Gastroesophageal sphincter (tissue), 4 donors: ENCODE measurements around the gene TUBB6. TPM values are rescaled to one million over a fixed set of nuclear protein-coding genes. Genes with fewer than 3 reads are reported as not detected.
A peak's percentile ranks its signal among the peaks of the same experiment; 100 is the strongest.

Experiments
- ATAC-seq: fragments of 150-250 bp; one replicate; pipeline ENCODE4 v1.9.1; 2016; ENCODE audit warnings: mild to moderate bottlenecking, moderate library complexity
- H3K27ac ChIP-seq, 4 donors: fragments of 200-600 bp; sonication (generic) in 3 of 4; 1 replicate in 3 of 4; 2 replicates in 1 of 4; pipeline ENCODE4 v1.5.1; 2016 to 2019
- H3K27me3 ChIP-seq: fragments of 200-600 bp; sonication (generic); one replicate; pipeline ENCODE4 v1.5.1; 2019
- H3K36me3 ChIP-seq, 2 donors: fragments of 200-600 bp; sonication (generic); one replicate each; pipeline ENCODE4 v1.5.1; 2019; ENCODE audit warnings: control low read depth in 1 of 2
- H3K4me1 ChIP-seq, 3 donors: fragments of 200-600 bp; sonication (generic); 1 replicate in 2 of 3; 2 replicates in 1 of 3; pipeline ENCODE4 v1.5.1; 2016 to 2019; ENCODE audit warnings: control low read depth in 2 of 3
- H3K4me3 ChIP-seq, 2 donors: fragments of 200-600 bp; sonication (generic); one replicate each; pipeline ENCODE4 v1.5.1; 2019; ENCODE audit warnings: mild to moderate bottlenecking in 1 of 2, moderate library complexity in 1 of 2
- H3K9me3 ChIP-seq, 3 donors: fragments of 200-600 bp; sonication (generic); one replicate each; pipeline ENCODE4 v1.5.1; 2017 to 2019; ENCODE audit warnings: control low read depth in 2 of 3
- EP300 ChIP-seq: sonication (generic); formaldehyde crosslinking; IDR thresholded peaks from one replicate; pipeline ENCODE4 v1.6.1; 2017; ENCODE audit warnings: antibody characterized with exemption, mild to moderate bottlenecking
- POLR2A ChIP-seq, 2 donors: fragments of 450-650 bp; IDR thresholded peaks; one replicate each; pipeline ENCODE4 v1.6.1; 2017; ENCODE audit warnings: antibody characterized with exemption in 2 of 2, mild to moderate bottlenecking in 2 of 2, moderate library complexity in 1 of 2
- POLR2AphosphoS5 ChIP-seq: sonication (generic); formaldehyde crosslinking; IDR thresholded peaks from one replicate; pipeline ENCODE4 v1.6.1; 2017; ENCODE audit warnings: antibody characterized with exemption
- WGBS, 2 donors: methylation state at CpG; one replicate each; pipeline ENCODE4 v1.1.5; 2018; ENCODE audit warnings: low coverage in 1 of 2; 5-methylcytosine and 5-hydroxymethylcytosine counted together
- total RNA-seq, 4 donors: library from RNA; depleted of rRNA; stranded (reverse); fragments of >200 nt; gene quantifications; one replicate each; pipeline ENCODE4 v1.1.0, GENCODE V29; 2016
- TF ChIP-seq, protein P1 (sequence below), 4 experiments: fragments of 200-600 bp in 2 of 4; fragments of 450-650 bp in 2 of 4; sonication (generic) in 1 of 4; IDR thresholded peaks; one replicate each; pipeline ENCODE4 v1.5.1; 2017 to 2019; ENCODE audit warnings: antibody characterized with exemption in 4 of 4, mild to moderate bottlenecking in 2 of 4, moderate library complexity in 2 of 4

Gene TUBB6
- total RNA-seq, 4 donors from 2014 or later = 398 to 983 (median 654) TPM

DNA sequence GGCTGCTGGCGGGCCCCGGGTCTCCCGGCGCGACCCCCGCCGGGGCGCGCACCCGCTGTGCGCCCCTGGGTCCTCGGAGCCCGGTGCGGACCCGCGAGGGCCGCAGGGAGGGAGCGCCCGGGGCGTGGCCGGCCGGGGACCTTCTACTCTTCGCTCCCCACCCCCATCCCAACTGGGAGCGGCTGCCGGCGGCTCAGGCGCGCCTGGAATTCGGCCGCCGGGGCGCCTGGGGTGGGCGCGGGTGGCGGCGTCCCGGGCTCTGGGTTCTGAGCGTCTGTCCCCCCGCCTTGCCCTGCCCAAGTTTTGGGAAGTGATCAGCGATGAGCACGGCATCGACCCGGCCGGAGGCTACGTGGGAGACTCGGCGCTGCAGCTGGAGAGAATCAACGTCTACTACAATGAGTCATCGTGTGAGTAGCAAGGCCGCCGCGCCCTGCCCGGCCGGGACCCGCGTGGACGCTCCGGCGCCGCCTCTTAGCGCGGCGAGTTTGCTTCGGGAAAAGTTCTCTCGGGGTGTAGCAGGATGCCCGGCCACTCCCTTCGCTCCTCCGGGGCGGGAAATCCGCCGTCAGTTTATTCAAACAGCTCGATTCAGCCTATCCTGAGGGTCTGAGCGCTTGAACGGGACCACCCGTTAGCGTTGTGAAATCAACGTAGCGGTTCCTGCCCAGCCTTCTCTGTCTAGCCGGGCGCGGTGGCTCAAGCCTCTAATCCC lies 502 bp downstream of the TUBB6 start:
- TF ChIP-seq EP300 (no peak), POLR2AphosphoS5 (peak; percentile 96), POLR2A (IDR thresholded peaks at IDR 0.05) (peak; percentile 57 to 67)
- peak; percentile 86 for ATAC-seq
- Histone ChIP-seq H3K27me3 (no peaks in the 10 kb centered on the region), H3K4me1 (peaks cover 0 to 70% (median 6%) of the 10 kb centered on the region in 3 donors), H3K27ac (peak overlapping the region; percentile 89 to 100 (median 98)), H3K36me3 (peaks cover 0 to 29% of the 10 kb centered on the region in 2 donors), H3K4me3 (peak overlapping the region; percentile 67 to 98), H3K9me3 (peaks cover 0 to 8% (median 0%) of the 10 kb centered on the region in 3 donors)
- WGBS, 2 donors = 0% methylated on average over 3 of the region's 81 CpGs; no CpG with 5 or more reads in 1 of the 2 donors

DNA sequence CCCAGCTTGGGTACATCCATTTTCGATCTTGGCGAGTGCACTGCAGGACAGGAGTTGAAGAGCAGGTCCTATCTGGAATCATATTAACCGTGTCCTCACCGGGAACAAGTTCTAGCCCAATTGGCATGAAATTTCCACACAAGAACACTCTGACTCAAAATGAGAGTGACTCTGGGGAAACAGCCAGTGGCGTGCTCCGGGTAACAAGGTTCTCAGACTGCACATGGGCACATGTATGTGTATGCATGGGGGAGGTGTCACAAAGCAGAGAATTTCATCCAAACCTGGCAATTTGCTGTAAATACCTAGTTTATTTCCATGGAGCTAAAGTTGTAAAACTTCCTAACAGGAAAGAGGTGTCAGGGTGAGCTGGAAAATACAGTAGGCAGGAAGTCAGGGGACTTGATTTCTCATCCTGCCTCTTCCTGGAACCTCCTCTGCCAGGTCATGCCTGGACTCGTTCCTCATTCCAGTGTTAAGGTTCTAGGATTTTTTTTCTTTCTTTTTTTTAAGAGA lies 1.7 kb downstream of the TUBB6 start:
- Histone ChIP-seq H3K4me3 (peak overlapping the region; percentile 67 to 98), H3K9me3 (peaks cover 0 to 8% (median 0%) of the 10 kb centered on the region in 3 donors), H3K36me3 (peaks cover 0 to 37% of the 10 kb centered on the region in 2 donors), H3K27ac (peak overlapping the region; percentile 89 to 100 (median 98)), H3K27me3 (no peaks in the 10 kb centered on the region), H3K4me1 (peaks cover 0 to 77% (median 15%) of the 10 kb centered on the region in 3 donors)
- ATAC-seq = no peak
- peak; percentile 26 for TF ChIP-seq POLR2AphosphoS5
- TF ChIP-seq, protein P1, sequence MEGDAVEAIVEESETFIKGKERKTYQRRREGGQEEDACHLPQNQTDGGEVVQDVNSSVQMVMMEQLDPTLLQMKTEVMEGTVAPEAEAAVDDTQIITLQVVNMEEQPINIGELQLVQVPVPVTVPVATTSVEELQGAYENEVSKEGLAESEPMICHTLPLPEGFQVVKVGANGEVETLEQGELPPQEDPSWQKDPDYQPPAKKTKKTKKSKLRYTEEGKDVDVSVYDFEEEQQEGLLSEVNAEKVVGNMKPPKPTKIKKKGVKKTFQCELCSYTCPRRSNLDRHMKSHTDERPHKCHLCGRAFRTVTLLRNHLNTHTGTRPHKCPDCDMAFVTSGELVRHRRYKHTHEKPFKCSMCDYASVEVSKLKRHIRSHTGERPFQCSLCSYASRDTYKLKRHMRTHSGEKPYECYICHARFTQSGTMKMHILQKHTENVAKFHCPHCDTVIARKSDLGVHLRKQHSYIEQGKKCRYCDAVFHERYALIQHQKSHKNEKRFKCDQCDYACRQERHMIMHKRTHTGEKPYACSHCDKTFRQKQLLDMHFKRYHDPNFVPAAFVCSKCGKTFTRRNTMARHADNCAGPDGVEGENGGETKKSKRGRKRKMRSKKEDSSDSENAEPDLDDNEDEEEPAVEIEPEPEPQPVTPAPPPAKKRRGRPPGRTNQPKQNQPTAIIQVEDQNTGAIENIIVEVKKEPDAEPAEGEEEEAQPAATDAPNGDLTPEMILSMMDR (IDR thresholded peaks at IDR 0.05) = no peak
- 22 to 29% methylated on average over 3 to 7 of the region's 7 CpGs for WGBS, 2 donors

DNA sequence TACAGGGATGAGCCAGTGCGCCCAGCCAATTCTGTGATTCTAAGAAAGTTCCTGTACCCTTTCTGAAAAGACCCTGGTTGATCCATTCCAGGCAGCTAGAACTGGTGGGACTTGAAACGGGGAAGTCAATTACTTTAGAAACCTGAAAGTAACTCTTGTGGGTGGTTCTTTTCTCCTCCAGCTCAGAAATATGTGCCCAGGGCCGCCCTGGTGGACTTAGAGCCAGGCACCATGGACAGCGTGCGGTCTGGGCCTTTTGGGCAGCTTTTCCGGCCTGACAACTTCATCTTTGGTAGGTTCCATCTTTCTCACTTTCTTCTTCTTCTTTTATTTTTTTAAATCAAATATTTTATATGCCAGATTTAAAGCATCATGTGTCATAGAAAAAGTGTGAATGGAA lies 2.7 kb downstream of the TUBB6 start:
- TF ChIP-seq, protein P1 (IDR thresholded peaks at IDR 0.05) = no peak
- no peak for TF ChIP-seq POLR2A (IDR thresholded peaks at IDR 0.05)
- no peak for TF ChIP-seq POLR2AphosphoS5
- TF ChIP-seq EP300 = no peak
- Histone ChIP-seq H3K4me3 (peak overlapping the region in 1 of 2 donors; percentile 98), H3K27ac (peak overlapping the region; percentile 1 to 100 (median 98)), H3K36me3 (peaks cover 0 to 39% of the 10 kb centered on the region in 2 donors), H3K4me1 (peaks cover 3 to 77% (median 23%) of the 10 kb centered on the region in 3 donors), H3K27me3 (no peaks in the 10 kb centered on the region), H3K9me3 (peaks cover 0 to 8% (median 0%) of the 10 kb centered on the region in 3 donors)
- WGBS, 2 donors = 60 to 77% methylated on average over 2 to 6 of the region's 6 CpGs
- no peak for ATAC-seq

DNA sequence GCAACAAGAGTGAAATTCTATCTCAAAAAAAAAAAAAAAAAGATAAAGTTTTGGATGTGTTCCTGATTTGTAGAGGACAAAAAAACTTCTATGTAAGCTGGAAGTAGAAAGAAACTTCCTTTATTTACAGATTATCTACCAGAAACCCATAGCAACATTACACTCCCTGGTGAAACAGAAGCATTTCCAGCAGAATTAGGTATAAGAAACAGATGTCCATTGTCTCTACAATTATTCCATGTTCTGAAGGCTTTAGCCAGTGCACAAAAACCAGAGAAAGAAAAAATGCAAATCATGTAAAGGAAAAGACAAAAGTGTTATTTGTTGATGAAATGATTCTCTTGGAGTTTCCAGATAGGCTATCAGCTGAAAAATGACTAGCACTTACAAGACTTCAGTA lies 4.9 kb downstream of the TUBB6 start:
- H3K27me3 ChIP-seq = no peaks in the 10 kb centered on the region
- H3K27ac ChIP-seq = peak overlapping the region; percentile 70 to 82 (median 74)
- ATAC-seq = no peak
- no peak overlapping the region for H3K4me3 ChIP-seq
- H3K9me3 ChIP-seq = peaks cover 0 to 8% (median 0%) of the 10 kb centered on the region in 3 donors
- TF ChIP-seq POLR2AphosphoS5 = no peak
- TF ChIP-seq POLR2A (IDR thresholded peaks at IDR 0.05) = no peak
- no peak for TF ChIP-seq EP300
- TF ChIP-seq, protein P1 (IDR thresholded peaks at IDR 0.05) = no peak
- peaks cover 0 to 41% of the 10 kb centered on the region in 2 donors for H3K36me3 ChIP-seq
- H3K4me1 ChIP-seq = peaks cover 11 to 79% (median 42%) of the 10 kb centered on the region in 3 donors

DNA sequence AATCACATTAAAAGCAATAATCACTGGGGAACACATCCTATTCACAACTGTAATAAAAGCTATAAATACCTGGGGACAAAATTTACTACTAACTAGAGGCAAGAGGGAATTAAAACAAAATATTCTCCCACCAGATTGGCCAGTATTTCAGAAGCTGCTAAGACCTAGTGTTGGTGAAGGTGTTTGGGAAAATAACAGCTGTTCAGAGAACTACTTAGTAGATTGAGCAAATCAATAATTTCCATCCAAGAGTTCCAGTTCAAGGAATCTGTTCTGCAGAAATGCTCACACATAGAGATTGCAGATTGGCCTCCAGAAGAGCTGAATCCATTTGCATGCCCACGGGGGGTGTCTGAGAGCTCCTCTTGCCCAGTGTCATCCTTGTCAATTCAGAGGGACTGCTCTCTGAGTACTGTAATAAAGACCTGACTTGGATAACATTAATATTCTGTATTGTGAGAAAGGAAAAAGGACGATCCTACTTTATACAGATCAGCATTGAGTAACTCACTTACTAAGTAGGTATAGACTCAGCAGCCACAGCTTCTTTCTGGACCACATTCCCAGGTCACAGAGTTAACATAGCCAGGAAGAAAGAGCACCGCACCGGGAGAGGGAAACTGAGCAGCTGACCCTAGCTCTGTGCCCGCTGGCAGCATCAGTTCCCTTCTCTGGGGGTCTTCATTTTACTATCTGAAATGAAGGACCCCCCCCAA lies 5.6 kb downstream of the TUBB6 start:
- no peaks in the 10 kb centered on the region for H3K27me3 ChIP-seq
- H3K27ac ChIP-seq = peak overlapping the region; percentile 70 to 82 (median 74)
- TF ChIP-seq EP300 = no peak
- TF ChIP-seq, protein P1 (IDR thresholded peaks at IDR 0.05) = no peak
- TF ChIP-seq POLR2A (IDR thresholded peaks at IDR 0.05) = no peak
- TF ChIP-seq POLR2AphosphoS5 = no peak
- WGBS, 2 donors = 33 to 59% methylated on average over 1 to 3 of the region's 5 CpGs
- no peak overlapping the region for H3K4me3 ChIP-seq
- H3K36me3 ChIP-seq = peaks cover 0 to 41% of the 10 kb centered on the region in 2 donors
- peaks cover 16 to 86% (median 49%) of the 10 kb centered on the region in 3 donors for H3K4me1 ChIP-seq
- H3K9me3 ChIP-seq = peaks cover 0 to 8% (median 0%) of the 10 kb centered on the region in 3 donors
- no peak for ATAC-seq
